GM10266 (cell line): ENCODE measurements around the gene LMNB1.

ENCODE experiments used
- DNase-seq: peaks from one replicate; pipeline ENCODE4 v3.0.0; 2012; ENCODE audit errors: extremely low spot score
- TF ChIP-seq, protein P1 (sequence below): IDR thresholded peaks from 2 replicates; pipeline ENCODE4 v1.5.1; 2012; ENCODE audit warnings: mild to moderate bottlenecking, low read depth; ENCODE audit not compliant: control insufficient read depth, insufficient read depth; ENCODE audit errors: missing control alignments

Gene LMNB1

DNA sequence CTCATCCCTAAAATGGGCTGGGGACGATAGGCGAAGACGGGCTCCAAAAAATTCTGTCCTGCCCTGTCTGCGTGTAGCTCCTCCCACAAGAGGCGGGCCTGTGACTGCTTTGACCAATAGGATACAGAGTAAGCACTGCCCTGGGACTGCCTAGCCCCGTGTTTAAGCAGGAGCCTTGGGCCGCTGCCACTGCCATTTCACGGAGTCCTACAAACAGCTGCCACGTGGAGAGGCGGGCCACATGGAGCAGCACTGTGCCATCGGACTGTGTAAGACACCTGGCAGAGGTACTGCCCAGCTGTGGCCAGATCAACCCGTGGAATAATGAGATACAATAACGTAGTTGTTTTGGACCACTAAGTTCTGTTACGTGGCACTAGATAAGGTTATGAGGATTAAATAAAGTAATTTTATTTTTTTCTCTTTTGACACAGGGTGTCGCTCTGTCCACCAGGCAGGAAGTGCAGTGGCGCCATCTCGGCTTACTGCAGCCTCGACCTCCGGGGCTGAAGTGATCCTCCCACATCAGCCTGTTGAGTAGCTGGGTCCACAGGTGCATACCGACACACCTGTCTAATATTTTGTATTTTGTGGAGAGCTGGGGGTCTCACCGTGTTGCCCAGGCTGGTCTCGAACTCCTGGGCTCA is 87.2 kb downstream of the LMNB1 start:
- TF ChIP-seq, protein P1, sequence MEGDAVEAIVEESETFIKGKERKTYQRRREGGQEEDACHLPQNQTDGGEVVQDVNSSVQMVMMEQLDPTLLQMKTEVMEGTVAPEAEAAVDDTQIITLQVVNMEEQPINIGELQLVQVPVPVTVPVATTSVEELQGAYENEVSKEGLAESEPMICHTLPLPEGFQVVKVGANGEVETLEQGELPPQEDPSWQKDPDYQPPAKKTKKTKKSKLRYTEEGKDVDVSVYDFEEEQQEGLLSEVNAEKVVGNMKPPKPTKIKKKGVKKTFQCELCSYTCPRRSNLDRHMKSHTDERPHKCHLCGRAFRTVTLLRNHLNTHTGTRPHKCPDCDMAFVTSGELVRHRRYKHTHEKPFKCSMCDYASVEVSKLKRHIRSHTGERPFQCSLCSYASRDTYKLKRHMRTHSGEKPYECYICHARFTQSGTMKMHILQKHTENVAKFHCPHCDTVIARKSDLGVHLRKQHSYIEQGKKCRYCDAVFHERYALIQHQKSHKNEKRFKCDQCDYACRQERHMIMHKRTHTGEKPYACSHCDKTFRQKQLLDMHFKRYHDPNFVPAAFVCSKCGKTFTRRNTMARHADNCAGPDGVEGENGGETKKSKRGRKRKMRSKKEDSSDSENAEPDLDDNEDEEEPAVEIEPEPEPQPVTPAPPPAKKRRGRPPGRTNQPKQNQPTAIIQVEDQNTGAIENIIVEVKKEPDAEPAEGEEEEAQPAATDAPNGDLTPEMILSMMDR: no peak
- DNase-seq: no peak

DNA sequence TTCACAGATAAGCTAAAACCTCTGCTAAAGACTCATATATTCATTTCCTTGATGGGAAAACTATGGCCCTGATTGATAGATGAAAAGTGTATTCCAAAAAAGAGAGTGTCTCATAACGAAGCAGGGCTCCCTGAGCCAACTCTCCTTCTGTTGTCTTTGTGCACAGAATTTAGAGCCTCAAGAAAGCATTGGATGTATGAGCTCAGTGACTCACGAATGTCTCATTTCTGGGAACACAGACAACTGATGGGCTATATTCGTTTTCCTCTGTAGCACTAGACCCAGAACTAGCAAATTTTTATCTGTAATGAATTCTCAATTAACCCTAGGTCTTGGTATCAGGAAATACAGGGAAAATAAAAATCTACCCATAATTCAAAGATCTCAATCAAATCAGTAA is 88.4 kb downstream of the LMNB1 start:
- no peak for DNase-seq
- TF ChIP-seq, protein P1: no peak

DNA sequence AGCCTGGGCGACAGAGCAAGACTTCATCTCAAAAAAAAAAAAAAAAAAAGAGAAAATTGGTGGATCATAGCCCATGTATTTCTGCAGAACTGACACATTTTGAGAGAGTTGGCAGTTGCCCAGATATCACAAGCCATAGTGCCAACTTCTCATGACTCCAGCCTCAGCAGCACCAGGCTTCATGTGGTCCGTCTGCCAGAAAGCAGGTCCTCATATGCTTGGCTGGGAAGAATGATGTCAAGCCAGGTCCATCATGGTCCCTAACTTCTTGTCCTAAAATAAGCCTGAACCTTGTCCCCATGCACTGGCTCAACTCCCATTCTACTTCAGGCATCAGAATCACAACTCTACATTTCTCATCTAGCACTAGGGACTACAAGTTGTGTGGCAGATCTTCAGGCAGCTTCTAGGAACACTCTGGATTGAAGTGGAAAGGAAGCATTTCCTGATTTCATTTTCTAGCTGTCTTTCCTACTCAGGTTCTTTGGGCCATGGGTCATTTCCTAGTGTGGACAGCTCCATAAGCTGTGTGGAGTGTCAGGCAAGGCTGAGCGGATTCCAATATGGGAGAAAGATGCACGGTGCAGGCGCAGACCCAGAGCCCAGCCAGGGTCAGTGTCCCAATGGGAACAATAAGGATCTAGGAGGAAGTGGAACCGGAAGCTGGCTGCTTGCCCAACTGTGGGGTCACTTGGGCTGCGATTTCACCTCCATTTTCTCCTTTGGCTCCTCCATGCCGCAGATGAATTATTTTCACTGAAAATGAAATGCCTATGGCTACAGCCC is 90.1 kb downstream of the LMNB1 start:
- TF ChIP-seq, protein P1: no peak
- no peak for DNase-seq

DNA sequence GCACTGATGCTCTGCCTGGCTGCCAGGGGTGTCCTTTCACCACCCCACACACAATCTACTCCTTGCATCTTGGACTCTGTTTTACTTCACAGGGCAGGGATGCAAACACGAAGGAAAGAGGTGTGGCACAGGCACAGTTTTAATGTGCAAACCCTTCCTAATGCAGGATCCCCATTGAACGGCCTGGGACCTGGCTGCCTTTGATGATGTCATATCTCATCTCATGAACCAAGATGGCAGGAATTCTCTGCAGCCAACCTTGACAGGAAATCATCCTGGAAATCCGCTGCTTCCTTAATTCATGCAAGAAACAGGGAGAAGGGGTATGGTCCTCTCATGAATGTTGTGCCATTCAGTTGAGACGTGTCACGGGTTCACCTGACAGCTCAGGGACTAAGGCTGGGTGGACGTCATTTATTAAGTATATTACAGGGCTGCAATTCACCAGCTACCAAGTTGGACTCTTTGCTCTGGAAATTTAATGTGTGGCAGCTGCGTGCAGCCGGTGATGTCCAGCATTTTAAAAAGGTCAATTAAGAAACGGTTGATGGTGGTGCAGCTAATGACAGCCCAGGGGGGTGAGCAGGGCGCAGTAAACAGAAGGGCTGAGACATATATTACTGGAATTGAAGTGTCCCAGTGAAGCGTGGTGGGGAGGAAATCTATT is 91.5 kb downstream of the LMNB1 start:
- DNase-seq: no peak
- TF ChIP-seq, protein P1: no peak

DNA sequence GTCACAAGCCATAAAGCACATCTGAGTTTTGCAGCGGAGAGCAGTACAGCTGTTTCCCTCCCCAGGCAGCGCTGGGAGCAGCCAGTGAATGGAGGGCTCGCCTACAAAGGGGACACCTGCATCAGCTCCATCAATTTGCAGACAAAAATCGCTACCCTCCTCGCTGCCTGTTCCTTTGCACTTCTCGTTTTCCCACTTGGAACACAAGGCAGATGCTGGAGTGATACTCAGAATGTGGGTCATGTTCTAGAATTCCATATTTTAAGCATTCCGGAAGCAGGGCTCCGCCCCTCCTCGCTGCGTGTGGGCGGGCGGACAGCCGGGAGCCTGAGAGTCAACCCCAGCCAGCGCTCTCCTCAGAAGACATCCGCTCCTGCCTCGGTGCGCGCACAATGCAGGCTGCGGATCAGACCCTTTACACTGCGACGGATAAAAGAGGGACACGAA is 92.1 kb downstream of the LMNB1 start:
- DNase-seq: peak; percentile 46
- TF ChIP-seq, protein P1: no peak

DNA sequence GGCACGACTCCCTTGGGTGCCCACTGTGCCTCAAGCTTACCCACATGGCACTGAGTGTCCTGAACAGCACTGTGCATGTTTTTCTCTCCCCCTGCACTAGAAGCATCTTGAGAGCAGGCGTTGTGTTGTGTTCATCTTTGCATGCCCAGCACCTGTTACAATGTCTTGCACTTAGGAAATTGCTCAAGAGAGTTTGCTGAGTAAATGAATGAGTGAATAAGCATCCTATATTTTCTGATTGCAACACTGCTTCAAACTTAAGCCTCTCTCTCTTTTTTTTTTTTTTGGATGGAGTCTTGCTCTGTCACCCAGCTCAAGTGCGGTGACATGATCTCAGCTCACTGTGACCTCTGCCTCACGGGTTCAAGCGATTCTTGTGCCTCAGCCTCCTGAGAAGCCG is 94.5 kb downstream of the LMNB1 start:
- TF ChIP-seq, protein P1: no peak
- DNase-seq: no peak
